ENCODE data around the gene ZFYVE9. TPM values are rescaled to one million over a fixed set of nuclear protein-coding genes. Genes with fewer than 3 reads are reported as not detected.

ZFYVE9 gene
- total and polyA plus RNA-seq, 9 of the 15 experiments (the other 6 are each of a cell fraction or from before 2014, with no cell fraction given), result 0.52 to 14.4 (median 8.9) TPM

DNA sequence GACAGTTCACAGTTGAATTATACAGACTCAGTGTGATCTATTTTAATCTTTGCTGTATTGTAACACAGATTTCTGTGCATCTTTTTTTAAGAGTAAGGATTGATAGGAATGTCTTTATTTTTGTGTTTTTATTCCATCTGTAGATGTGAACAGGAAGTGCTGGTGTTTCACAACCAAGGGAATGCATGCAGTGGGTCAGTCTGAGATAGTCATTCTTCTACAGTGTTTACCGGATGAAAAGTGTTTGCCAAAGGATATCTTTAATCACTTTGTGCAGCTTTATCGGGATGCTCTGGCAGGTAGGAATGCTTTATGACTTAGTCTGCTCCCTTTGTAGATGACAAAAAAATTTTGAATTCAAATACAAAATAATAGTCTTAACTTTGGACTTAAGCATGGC lies 139.6 kb downstream of the ZFYVE9 start (continued):
- TF ChIP-seq ZNF699 (CRISPR knock-in tag; IDR thresholded peaks at IDR 0.05; ENCODE audit: insufficient replicate concordance), result no peak
- TF ChIP-seq ZNF347 (CRISPR knock-in tag; IDR thresholded peaks at IDR 0.05; ENCODE audit: low read depth), result no peak
- TF ChIP-seq COPS2 (conservative IDR thresholded peaks at IDR 0.05), result no peak
- no peak for TF ChIP-seq ZC3H11A (IDR thresholded peaks at IDR 0.05; ENCODE audit: low read depth, low read length)
- TF ChIP-seq NFIC (IDR thresholded peaks at IDR 0.05), result no peak
- no peak for TF ChIP-seq PRMT5 (CRISPR knock-in tag; IDR thresholded peaks at IDR 0.05)
- TF ChIP-seq ETS2 (tag; IDR thresholded peaks at IDR 0.05; ENCODE audit: borderline replicate concordance, poor library complexity, severe bottlenecking), result no peak

DNA sequence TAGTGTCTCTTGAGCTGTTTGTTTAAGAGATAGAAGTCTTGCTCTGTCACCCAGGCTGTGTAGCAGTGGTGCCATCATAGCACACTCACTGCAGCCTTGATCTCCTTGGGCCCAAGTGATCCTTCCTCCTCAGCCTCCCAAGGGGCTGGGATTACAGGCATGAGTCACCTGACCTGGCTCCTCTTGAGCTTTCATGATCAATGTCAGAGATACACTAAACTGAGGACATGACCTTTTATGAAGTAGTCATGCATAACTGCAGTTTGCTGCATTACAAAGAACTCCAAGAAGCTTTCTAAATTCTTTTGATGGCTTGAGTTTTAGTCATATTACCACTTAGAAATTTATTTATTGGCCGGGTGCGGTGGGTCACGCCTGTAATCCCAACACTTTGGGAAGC lies 146.4 kb downstream of the ZFYVE9 start:
- ChIA-PET POLR2A (interaction anchor here (0.9 to 2.3 kb wide), 3 partner anchors 13 to 18 kb away, joined by 3 to 7 read pairs (median 5); no protein-coding TSS in a partner anchor), CTCF (ENCODE audit: low intra/inter-chr PET ratio) (no interaction called here)
- Histone ChIP-seq H3K4me3 (no peak overlapping the region), H3K27ac (ENCODE audit: extremely low read depth, low read depth, low read length) (no peak overlapping the region), H3K9ac (ENCODE audit: insufficient read depth in 1 of 2, low read depth in 2 of 2, low read length in 2 of 2) (no peak overlapping the region), H2AFZ (ENCODE audit: low read depth, low read length) (no peak overlapping the region), H3K4me1 (replicated peaks in 1 of 2; ENCODE audit: control insufficient read depth in 2 of 2, insufficient read depth in 2 of 2, low read length in 2 of 2) (peaks cover 3 to 4% of the 10 kb centered on the region in 2 experiments; a peak in 2 of 5 replicates), H3K36me3 (ENCODE audit: control insufficient read depth, insufficient read depth, low read length) (peaks cover 2% of the 10 kb centered on the region; the same call in 1 of the 3 replicates), H4K20me1 (replicated peaks; ENCODE audit: control insufficient read depth, insufficient read depth, low read length) (no peaks in the 10 kb centered on the region), H3K9me3 (replicated peaks; ENCODE audit: control insufficient read depth, insufficient read depth, low read depth, low read length) (no peaks in the 10 kb centered on the region), H3K79me2 (ENCODE audit: control insufficient read depth, insufficient read depth, low read length) (no peaks in the 10 kb centered on the region), H3K9me1 (ENCODE audit: control insufficient read depth, insufficient read depth, low read length) (no peaks in the 10 kb centered on the region), H3K4me2 (ENCODE audit: insufficient read depth, low read length) (no peak overlapping the region), H3K27me3 (ENCODE audit: control insufficient read depth in 2 of 2, insufficient read depth in 2 of 2, low read length in 2 of 2) (no peaks in the 10 kb centered on the region)
- BruUV-seq (replicated peaks), result no TSS peak
- ATAC-seq (peak; percentile 75), FAIRE-seq (peak; percentile 63), DNase-seq (ENCODE audit: extremely low read depth in 1 of 4, low spot score in 3 of 4) (peak in 1 of 4 experiments; percentile 41)
- intact Hi-C loops (cut with micrococcal nuclease), result no loop called here
- WGBS (ENCODE audit: insufficient coverage, low coverage, missing lambda C conversion rate), result 92% methylated on average over 3 of the region's 3 CpGs
- in situ Hi-C loops (cut with MboI), result no loop called here
- TF ChIP-seq CBX5 (IDR thresholded peaks at IDR 0.05; ENCODE audit: borderline replicate concordance, low read depth), result no peak
- TF ChIP-seq STAG1 (CRISPR knock-in tag; IDR thresholded peaks at IDR 0.05; ENCODE audit: borderline replicate concordance), result no peak
- no peak for TF ChIP-seq FOS (IDR thresholded peaks at IDR 0.05; ENCODE audit: extremely low read depth, insufficient read length)
- TF ChIP-seq, protein P1, sequence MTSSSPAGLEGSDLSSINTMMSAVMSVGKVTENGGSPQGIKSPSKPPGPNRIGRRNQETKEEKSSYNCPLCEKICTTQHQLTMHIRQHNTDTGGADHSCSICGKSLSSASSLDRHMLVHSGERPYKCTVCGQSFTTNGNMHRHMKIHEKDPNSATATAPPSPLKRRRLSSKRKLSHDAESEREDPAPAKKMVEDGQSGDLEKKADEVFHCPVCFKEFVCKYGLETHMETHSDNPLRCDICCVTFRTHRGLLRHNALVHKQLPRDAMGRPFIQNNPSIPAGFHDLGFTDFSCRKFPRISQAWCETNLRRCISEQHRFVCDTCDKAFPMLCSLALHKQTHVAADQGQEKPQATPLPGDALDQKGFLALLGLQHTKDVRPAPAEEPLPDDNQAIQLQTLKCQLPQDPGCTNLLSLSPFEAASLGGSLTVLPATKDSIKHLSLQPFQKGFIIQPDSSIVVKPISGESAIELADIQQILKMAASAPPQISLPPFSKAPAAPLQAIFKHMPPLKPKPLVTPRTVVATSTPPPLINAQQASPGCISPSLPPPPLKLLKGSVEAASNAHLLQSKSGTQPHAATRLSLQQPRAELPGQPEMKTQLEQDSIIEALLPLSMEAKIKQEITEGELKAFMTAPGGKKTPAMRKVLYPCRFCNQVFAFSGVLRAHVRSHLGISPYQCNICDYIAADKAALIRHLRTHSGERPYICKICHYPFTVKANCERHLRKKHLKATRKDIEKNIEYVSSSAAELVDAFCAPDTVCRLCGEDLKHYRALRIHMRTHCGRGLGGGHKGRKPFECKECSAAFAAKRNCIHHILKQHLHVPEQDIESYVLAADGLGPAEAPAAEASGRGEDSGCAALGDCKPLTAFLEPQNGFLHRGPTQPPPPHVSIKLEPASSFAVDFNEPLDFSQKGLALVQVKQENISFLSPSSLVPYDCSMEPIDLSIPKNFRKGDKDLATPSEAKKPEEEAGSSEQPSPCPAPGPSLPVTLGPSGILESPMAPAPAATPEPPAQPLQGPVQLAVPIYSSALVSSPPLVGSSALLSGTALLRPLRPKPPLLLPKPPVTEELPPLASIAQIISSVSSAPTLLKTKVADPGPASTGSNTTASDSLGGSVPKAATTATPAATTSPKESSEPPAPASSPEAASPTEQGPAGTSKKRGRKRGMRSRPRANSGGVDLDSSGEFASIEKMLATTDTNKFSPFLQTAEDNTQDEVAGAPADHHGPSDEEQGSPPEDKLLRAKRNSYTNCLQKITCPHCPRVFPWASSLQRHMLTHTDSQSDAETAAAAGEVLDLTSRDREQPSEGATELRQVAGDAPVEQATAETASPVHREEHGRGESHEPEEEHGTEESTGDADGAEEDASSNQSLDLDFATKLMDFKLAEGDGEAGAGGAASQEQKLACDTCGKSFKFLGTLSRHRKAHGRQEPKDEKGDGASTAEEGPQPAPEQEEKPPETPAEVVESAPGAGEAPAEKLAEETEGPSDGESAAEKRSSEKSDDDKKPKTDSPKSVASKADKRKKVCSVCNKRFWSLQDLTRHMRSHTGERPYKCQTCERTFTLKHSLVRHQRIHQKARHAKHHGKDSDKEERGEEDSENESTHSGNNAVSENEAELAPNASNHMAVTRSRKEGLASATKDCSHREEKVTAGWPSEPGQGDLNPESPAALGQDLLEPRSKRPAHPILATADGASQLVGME (CRISPR knock-in tag; IDR thresholded peaks at IDR 0.05), result no peak
- TF ChIP-seq, protein P2, sequence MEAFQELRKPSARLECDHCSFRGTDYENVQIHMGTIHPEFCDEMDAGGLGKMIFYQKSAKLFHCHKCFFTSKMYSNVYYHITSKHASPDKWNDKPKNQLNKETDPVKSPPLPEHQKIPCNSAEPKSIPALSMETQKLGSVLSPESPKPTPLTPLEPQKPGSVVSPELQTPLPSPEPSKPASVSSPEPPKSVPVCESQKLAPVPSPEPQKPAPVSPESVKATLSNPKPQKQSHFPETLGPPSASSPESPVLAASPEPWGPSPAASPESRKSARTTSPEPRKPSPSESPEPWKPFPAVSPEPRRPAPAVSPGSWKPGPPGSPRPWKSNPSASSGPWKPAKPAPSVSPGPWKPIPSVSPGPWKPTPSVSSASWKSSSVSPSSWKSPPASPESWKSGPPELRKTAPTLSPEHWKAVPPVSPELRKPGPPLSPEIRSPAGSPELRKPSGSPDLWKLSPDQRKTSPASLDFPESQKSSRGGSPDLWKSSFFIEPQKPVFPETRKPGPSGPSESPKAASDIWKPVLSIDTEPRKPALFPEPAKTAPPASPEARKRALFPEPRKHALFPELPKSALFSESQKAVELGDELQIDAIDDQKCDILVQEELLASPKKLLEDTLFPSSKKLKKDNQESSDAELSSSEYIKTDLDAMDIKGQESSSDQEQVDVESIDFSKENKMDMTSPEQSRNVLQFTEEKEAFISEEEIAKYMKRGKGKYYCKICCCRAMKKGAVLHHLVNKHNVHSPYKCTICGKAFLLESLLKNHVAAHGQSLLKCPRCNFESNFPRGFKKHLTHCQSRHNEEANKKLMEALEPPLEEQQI (IDR thresholded peaks at IDR 0.05), result peak; percentile 41; the same call in 1 of the 2 replicates
- TF ChIP-seq NCOR1 (IDR thresholded peaks at IDR 0.05), result no peak
- TF ChIP-seq EWSR1 (IDR thresholded peaks at IDR 0.05; ENCODE audit: borderline replicate concordance, low read depth, partially characterized antibody), result no peak
- TF ChIP-seq MEIS2 (IDR thresholded peaks at IDR 0.05; ENCODE audit: partially characterized antibody), result no peak

Measured in K562 (cell line).